Activated CD4-positive, alpha-beta T cell treated with anti-CD3 and anti-CD28 coated beads, Interleukin-2, Interleukin-4, amounts not matched to agents 100 ng/mL and 50 ng/mL, durations not matched to agents 16 hours and 8 hours (primary cell): ENCODE measurements around the gene ADAM8.
A peak's percentile ranks its signal among the peaks of the same experiment; 100 is the strongest.
"Not testable (repeated sequence)": the region's sequence is repeated elsewhere in the genome, so short reads cannot be mapped to it uniquely, and the experiment has no call there.

Experiments
- DNase-seq: peaks from one replicate; pipeline ENCODE4 v3.0.0-alpha.2; 2020; ENCODE audit warnings: low spot score

The ADAM8 gene

DNA sequence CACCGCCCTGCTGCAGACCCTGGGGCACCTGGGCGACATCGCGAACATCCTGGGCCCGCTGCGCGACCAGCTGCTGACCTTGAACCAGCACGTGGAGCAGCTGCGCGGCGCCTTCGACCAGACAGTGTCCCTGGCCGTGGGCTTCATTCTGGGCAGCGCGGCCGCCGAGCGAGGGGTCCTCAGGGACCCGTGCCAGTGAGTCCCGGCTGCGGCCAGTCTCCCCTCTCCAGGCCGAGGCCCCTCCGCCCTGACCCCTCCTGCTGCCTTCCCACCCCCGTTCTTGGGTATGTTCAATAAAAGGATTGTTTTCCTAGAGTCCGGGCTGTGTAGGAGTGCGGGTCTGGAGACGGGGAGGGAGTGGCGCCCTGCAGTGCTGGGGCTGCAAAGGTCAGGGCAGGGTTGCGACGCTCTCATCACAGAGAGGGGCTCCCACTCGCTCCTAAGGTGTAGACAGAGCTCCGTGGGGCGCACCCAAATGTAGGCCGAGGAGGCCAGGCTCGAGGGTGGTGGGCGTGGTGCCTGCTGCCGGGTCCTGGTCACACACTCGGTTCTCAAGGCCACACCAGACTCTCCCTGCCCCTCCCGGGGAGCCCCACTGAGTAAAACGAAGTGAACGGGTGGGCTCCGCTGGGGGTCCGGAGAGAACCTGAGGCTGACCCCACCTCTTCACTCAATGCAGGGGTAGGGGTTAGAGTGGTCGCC, 45.3 kb downstream of the ADAM8 start:
- no peak for DNase-seq

- no peak for DNase-seq
These were observed 46.1 kb downstream of the ADAM8 start for GRCh38 chr10:133230387-133231195.

DNA sequence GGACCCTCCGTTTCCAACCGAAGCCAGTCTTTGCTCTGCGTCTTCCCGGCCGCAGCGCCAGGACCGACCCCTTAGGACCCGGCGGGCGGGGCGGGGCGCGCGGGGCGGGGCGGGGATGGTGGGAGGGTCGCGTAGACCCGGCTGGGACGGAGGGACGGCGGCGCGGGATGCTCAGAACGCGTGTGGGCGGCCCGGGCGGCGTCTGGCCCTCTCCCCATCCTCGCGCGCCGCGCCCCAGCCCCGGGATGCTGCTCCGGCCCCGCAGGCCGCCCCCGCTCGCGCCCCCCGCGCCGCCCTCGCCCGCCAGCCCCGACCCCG, 46.7 kb downstream of the ADAM8 start, which contains the start of gene UTF1:
Gene UTF1, plus strand, starts transcription at position 174 of the 318 bp plus-strand sequence. Its CDS starts 72 bp downstream, at position 246.
- DNase-seq = no peak

DNA sequence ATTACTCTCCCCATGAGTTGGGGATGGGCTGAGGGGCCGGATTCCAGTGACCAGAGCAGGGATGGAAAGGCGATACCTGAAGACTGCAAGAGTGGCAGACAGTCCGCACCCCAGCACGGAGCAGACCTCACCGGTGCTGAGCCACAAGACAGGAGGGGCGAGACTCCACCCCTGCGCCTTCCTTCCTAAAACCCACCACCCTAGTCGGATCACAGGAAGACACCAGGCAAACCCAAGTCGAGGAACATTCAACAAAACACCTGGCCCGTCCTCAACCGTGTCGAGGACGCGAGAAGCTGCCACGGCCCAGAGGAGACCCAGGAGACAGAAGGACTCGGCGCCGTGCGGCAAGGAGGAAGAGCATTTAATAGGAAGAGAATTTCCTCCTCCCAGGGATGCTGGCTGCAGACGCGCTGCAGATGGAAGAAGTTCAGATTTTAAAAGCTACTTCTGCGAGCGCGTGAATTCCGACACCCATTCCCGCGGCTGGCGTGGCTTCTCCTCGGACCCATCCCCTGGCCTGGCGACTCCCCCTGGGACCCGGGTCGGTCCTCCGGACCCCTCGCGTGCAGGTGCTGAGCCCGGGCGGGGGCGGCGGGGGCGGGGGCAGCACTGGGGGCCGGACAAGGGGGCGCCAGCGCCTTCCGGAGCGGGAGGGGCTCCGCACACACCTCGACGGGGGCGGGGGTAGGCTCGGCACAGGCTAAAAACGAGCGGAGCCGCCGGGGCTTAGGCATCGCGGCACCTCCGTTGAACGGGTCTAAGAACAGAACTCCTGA, 47.2 kb downstream of the ADAM8 start:
- DNase-seq = no peak

DNA sequence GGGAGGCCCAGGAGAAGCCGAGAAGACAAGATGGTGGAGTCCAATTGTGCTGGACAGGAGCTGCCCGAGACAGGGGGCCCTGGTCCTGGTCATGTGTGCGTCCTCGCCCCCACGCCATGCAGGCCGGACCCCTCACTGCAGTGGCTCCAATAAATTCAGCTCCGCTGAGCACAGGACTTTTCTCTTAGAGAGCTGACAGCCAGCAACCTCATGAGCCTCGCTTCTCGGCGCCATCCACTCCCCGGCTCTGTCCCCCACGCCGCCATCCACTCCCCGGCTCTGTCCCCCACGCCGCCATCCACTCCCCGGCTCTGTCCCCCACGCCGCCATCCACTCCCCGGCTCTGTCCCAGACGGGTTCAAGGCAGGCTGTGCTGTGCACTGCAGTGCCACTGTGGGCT, 49.4 kb downstream of the ADAM8 start:
- DNase-seq = no peak

GRCh38 chr10:133226251-133226808, 50.3 kb downstream of the ADAM8 start:
- DNase-seq = peak; percentile 31

DNA sequence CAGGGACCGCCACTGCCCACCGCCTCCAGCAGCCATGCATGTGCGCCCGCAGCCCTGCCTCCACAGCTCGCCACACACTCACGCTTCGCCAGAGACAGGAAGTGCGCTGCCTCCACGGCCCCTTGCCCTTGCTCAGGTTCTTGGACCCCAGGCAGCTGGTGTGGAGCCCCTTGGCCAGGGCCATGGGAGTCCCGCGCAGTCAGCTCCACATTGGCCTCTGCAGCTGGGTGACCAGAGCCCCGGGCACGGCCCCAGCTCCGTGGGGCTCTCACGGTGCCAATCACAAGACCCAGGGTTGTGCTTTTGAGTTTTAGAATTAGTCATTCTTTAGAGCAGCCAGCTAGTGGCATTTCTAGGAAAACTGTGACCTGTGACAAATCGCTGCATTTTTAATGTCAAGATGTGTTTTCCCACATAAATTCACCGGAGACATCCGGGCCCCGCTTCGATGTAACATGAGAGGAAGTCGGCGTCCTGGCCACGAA, 50.9 kb downstream of the ADAM8 start:
- peak; percentile 68 for DNase-seq

- DNase-seq = no peak
These were observed 51.8 kb downstream of the ADAM8 start for GRCh38 chr10:133224756-133225372.

DNA sequence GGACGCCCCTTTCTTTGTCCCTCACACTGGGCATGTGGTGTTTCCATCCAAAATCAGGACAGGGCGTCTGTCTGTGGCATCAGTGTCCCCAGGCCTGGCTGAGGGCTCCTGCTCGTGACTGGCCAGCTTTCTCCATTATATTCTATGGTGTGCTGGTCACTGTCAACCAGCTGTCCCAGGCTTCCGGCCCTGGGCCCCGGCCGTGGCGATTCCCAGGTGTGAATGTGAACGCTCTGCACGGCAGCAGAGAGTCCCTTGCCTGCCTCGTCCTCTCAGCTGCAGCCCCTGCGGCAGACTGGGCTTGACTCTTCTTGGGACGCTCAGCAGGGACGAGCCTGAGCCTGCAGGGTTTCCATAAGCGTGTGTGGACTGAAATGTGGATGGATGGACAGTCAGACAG, 52.6 kb downstream of the ADAM8 start:
- no peak for DNase-seq

DNA sequence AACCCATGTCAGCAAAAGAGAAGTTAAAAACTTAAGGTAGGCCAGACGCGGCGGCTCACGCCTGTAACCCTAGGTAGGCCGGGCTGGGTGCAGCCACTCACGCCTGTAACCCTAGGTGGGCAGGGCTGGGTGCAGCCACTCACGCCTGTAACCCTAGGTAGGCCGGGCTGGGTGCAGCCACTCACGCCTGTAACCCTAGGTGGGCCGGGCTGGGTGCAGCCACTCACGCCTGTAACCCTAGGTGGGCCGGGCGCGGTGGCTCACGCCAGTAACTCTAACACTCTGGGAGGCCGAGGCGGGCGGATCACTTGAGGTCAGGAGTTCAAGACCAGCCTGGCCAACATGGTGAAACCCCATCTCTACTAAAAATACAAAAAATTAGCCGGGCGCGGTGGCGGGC, 54.9 kb downstream of the ADAM8 start:
- not testable (repeated sequence) for DNase-seq

DNA sequence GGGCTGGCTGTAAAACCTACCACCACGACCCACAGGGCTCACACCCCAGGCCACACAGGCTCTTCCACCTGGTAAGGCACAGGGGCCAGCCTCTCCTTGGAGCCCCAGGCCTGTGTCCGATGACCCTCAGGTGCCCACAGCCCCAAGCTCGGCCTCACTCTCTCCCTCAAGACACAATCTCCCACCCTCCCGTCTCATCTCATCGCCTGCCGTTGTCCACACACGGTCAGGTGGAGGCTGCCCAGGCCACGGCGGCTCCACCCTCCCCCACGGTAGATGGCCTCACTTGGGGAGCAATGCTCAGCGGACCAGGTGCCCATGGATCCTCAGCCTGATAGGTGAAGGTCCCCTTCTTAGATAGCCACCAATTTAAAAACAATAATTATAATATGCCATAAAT, 55.3 kb downstream of the ADAM8 start:
- DNase-seq = no peak

DNA sequence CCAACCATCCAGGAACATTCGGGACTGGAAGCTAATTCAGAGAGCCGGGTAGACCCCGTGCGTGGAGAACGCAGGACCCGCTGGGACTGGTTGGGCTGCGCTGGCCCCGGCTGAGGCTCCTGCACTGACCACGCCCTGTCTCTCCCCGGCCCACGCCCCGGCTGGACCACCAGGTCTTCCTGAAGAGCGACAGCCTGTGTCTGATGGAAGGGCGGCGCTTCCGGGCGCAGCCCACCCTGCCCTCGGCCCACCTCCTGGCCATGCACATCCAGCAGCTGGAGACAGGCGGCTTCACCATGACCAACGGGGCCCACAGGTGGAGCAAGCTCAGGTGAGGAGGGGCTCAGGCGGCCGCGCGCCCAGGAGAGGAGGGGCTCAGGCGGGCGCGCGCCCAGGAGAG, 56.9 kb downstream of the ADAM8 start:
- DNase-seq = no peak

DNA sequence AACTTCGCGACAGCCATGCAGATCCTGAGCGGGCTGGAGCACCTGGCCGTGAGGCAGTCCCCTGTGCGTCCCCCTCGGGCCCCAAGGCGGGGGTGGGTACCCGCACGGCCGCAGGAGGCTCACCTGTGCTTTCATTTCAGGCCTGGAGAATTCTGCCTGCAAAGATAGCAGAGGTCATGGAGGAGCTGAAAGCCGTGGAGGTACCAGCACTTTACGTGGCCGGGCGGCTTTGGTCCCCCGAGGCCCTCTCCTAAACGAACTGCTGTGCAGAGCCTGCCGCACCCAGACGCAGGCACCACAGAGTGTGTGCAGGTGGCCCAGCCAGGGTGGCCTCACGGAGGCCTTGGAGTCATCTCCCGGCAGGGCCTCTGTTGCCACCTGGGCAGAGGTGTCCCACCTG, 57.8 kb downstream of the ADAM8 start:
- no peak for DNase-seq

GRCh38 chr10:133217800-133218589, 58.7 kb downstream of the ADAM8 start:
- no peak for DNase-seq

- DNase-seq = no peak
These were observed 59.9 kb downstream of the ADAM8 start for GRCh38 chr10:133216776-133217175.

GRCh38 chr10:133215586-133215985, 61.1 kb downstream of the ADAM8 start:
- DNase-seq = no peak

GRCh38 chr10:133214468-133215410, 61.9 kb downstream of the ADAM8 start:
- DNase-seq = no peak

GRCh38 chr10:133213641-133214467, 62.8 kb downstream of the ADAM8 start:
- DNase-seq = no peak
